Parathyroid adenoma (tissue), 2 donors: ENCODE results near the gene SFI1.
"Not testable (repeated sequence)": the region's sequence is repeated elsewhere in the genome, so short reads cannot be mapped to it uniquely, and the experiment has no call there.

Experiments
- H2AFZ ChIP-seq: fragments of 300-600 bp; sonication (generic); one replicate; pipeline ENCODE4 v1.7.0; 2017; ENCODE audit warnings: antibody characterized with exemption, mild to moderate bottlenecking
- H3K27ac ChIP-seq: fragments of 300-600 bp; sonication (generic); one replicate; pipeline ENCODE4 v1.7.0; 2017
- H3K27me3 ChIP-seq: fragments of 300-600 bp; sonication (generic); one replicate; pipeline ENCODE4 v1.7.0; 2017; ENCODE audit warnings: low read length; ENCODE audit not compliant: control insufficient read depth, insufficient read depth
- H3K36me3 ChIP-seq: fragments of 300-600 bp; sonication (generic); one replicate; pipeline ENCODE4 v1.7.0; 2017; ENCODE audit warnings: low read length; ENCODE audit not compliant: control insufficient read depth, insufficient read depth
- H3K4me1 ChIP-seq: fragments of 300-600 bp; sonication (generic); one replicate; pipeline ENCODE4 v1.7.0; 2017; ENCODE audit warnings: control low read depth
- H3K4me2 ChIP-seq: fragments of 300-600 bp; sonication (generic); one replicate; pipeline ENCODE4 v1.7.0; 2017; ENCODE audit warnings: low read length
- H3K4me3 ChIP-seq: fragments of 300-600 bp; sonication (generic); one replicate; pipeline ENCODE4 v1.7.0; 2017; ENCODE audit warnings: low read depth, low read length
- H3K79me2 ChIP-seq: fragments of 300-600 bp; sonication (generic); one replicate; pipeline ENCODE4 v1.7.0; 2017; ENCODE audit warnings: control low read depth
- H3K9ac ChIP-seq: fragments of 300-600 bp; sonication (generic); one replicate; pipeline ENCODE4 v1.7.0; 2017; ENCODE audit warnings: mild to moderate bottlenecking
- H3K9me3 ChIP-seq: fragments of 300-600 bp; sonication (generic); one replicate; pipeline ENCODE4 v1.7.0; 2017; ENCODE audit warnings: low read length; ENCODE audit not compliant: control insufficient read depth
- TF ChIP-seq, protein P1 (sequence below): fragments of 300-600 bp; sonication (generic); IDR thresholded peaks from one replicate; pipeline ENCODE4 v1.7.0; 2017; ENCODE audit warnings: antibody characterized with exemption, mild to moderate bottlenecking
- donor health status: primary hyperparathyroidism.

SFI1 gene

DNA sequence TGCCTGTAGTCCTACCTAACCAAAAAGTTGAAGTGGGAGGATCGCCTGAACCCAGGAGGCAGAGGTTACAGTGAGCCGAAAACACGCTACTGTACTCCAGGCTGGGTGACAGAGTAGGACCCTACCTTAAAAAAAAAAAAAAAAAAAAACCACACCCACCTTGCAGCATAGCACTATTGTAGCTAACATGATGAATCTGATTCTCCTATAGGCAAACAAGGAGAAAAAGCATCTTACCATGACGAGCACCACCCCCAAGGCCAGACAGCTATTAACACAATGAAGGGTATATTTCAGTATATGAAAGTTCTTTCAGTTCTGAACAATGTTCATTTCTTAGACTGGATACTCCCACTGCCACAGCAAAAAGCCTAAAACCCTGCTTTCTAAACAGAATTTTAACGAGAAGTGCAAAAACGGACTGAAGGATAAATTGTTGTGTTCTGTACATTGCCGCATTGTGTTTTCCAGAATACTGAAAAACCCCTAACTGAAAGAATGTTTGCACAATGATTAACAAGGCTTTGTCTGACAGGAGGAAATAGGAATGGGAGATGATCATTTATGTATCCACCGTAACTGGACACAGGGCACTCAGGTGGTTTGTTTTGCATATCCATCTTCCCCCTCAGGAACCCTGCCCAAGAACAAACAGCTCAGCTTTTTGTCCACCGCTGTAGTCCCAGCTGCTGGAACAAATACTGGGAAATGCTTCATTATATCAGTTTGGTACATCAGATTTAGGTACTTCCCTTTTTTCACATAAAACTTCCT is 156.8 kb downstream of the SFI1 start:
- Histone ChIP-seq H3K27me3 (no peaks in the 10 kb centered on the region), H3K36me3 (no peaks in the 10 kb centered on the region), H3K79me2 (peaks cover 23% of the 10 kb centered on the region), H3K4me3 (no peak overlapping the region), H3K4me1 (peaks cover 6% of the 10 kb centered on the region), H3K9me3 (no peaks in the 10 kb centered on the region), H3K9ac (no peak overlapping the region), H2AFZ (no peak overlapping the region), H3K27ac (no peak overlapping the region), H3K4me2 (peak overlapping the region; percentile 17)
- TF ChIP-seq, protein P1, sequence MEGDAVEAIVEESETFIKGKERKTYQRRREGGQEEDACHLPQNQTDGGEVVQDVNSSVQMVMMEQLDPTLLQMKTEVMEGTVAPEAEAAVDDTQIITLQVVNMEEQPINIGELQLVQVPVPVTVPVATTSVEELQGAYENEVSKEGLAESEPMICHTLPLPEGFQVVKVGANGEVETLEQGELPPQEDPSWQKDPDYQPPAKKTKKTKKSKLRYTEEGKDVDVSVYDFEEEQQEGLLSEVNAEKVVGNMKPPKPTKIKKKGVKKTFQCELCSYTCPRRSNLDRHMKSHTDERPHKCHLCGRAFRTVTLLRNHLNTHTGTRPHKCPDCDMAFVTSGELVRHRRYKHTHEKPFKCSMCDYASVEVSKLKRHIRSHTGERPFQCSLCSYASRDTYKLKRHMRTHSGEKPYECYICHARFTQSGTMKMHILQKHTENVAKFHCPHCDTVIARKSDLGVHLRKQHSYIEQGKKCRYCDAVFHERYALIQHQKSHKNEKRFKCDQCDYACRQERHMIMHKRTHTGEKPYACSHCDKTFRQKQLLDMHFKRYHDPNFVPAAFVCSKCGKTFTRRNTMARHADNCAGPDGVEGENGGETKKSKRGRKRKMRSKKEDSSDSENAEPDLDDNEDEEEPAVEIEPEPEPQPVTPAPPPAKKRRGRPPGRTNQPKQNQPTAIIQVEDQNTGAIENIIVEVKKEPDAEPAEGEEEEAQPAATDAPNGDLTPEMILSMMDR: no peak

DNA sequence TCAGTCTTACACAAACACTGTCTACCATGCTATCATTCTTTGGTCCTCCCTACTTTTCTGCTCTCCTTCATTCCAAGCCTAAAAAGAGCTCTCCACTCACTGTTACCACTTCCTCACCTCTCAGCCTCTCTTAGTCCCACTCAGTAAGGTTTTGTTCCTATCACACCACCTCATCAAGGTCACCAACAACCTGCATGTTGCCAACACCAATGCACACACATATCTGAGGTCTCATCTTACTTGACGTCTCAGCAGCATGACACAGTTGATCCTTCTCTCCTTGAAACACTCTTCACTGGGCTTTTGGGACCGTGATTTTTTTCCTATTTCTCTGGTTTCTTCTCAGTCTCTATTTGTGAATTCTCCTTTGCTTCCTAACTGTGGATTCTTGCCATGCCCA is 157.6 kb downstream of the SFI1 start:
- Histone ChIP-seq H3K9me3 (no peaks in the 10 kb centered on the region), H3K27ac (no peak overlapping the region), H3K79me2 (peaks cover 27% of the 10 kb centered on the region), H3K4me3 (no peak overlapping the region), H2AFZ (no peak overlapping the region), H3K36me3 (no peaks in the 10 kb centered on the region), H3K4me1 (peaks cover 6% of the 10 kb centered on the region), H3K4me2 (peak overlapping the region; percentile 50), H3K27me3 (no peaks in the 10 kb centered on the region), H3K9ac (no peak overlapping the region)
- TF ChIP-seq, protein P1: no peak

DNA sequence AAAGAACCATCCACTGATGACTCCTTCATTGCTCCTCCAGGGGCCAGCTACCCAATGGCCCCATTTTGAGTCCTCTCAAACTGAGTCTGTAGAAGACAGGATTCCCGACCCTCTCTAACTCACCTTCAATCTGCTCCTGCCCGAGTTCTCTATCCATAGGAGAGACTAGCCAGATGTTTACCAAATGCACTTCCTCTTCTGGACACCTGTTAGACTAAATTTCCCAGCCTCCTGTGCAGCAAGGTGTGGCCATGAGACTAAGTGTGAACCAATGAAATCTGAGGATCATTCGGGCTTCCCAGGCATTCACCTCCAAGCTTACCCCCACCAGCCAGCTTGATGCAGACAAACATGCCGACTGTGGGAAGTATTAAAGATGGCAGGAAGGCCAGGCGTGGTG is 158.1 kb downstream of the SFI1 start:
- Histone ChIP-seq H3K4me1 (peaks cover 6% of the 10 kb centered on the region), H3K4me2 (peak overlapping the region; percentile 50), H3K9ac (no peak overlapping the region), H3K79me2 (peaks cover 27% of the 10 kb centered on the region), H3K27ac (no peak overlapping the region), H3K4me3 (no peak overlapping the region), H2AFZ (no peak overlapping the region), H3K36me3 (no peaks in the 10 kb centered on the region), H3K27me3 (no peaks in the 10 kb centered on the region), H3K9me3 (no peaks in the 10 kb centered on the region)
- TF ChIP-seq, protein P1: no peak

DNA sequence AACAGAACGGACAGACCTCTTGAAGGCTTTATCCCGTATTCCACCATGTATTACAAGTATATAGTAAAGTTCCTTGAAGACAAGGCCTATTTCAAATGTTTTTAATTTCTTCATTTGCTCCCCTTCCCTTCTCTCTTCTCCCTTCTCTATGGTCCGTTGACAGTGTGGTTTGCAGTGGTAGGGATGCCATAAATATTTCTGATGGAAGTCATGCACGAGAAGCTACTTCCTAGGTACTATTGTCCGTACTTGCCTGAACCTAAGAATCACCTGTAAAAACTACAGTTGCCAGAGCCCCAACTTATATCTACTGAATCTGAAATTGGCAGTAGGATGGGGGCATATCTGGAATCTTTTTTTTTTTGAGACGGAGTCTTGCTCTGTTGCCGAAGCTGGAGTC is 162.9 kb downstream of the SFI1 start:
- H3K4me1 ChIP-seq: peaks cover 4% of the 10 kb centered on the region
- no peak overlapping the region for H3K4me3 ChIP-seq
- H3K4me2 ChIP-seq: no peak overlapping the region
- H3K9ac ChIP-seq: no peak overlapping the region
- H2AFZ ChIP-seq: no peak overlapping the region
- no peaks in the 10 kb centered on the region for H3K9me3 ChIP-seq
- no peak overlapping the region for H3K27ac ChIP-seq
- H3K36me3 ChIP-seq: no peaks in the 10 kb centered on the region
- peaks cover 42% of the 10 kb centered on the region for H3K79me2 ChIP-seq
- TF ChIP-seq, protein P1: no peak
- no peaks in the 10 kb centered on the region for H3K27me3 ChIP-seq

DNA sequence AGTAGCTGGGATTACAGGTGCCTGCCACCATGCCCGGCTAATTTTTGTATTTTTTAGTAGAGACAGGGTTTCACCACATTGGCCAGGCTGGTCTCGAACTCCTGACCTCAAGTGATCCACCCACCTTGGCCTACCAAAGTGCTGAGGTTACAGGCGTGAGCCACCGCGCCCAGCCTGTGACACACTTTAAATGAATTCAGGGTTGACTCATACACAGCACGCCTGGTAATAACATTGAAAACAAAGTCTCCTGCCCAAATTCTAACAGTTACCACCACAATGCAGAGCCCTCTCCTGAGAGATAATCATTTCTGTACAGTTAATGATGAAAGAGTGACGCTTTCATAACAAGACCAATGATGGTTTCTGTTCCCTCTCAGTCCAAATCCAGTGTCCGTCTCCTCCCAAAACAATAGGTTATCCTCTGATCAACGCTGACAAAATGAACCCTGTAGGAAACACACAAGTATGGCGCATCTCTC is 164.6 kb downstream of the SFI1 start:
- not testable (repeated sequence) for H3K4me1 ChIP-seq, H3K27me3 ChIP-seq, H2AFZ ChIP-seq, H3K27ac ChIP-seq, H3K9me3 ChIP-seq, H3K36me3 ChIP-seq
- Histone ChIP-seq H3K4me2 (peak overlapping the region; percentile 80), H3K4me3 (peak overlapping the region; percentile 76), H3K9ac (peak overlapping the region; percentile 1), H3K79me2 (peaks cover 30% of the 10 kb centered on the region)
